ENCODE measurements around the gene CHST8. TPM values are rescaled to one million over a fixed set of nuclear protein-coding genes. Genes with fewer than 3 reads are reported as not detected.

The CHST8 gene
- total RNA-seq, 4 donors from 2014 or later: 0.39 to 4.4 (median 0.96) TPM

DNA sequence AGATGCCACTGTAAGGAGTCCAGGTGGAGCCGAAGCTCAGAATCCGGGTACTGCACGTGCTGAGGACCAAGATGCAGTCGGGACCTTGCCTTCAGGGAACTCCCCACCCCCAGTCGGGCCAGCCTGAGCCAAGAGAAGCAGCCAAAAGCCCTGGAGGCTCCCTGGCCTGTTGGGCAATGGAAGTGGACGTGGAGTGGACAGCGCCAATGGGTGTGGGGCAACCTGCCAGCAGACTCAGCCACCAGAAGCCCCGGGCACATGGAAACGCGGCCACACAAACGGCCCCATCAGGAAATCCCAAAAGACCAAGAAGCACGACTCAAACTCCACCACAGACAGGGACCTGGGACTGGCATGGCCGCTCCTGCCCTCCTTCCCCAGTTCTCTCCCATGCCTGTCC lies 144.9 kb downstream of the CHST8 start:
- H3K36me3 ChIP-seq: no peaks in the 10 kb centered on the region
- peaks cover 0 to 24% of the 10 kb centered on the region in 2 donors for H3K27me3 ChIP-seq
- H3K4me1 ChIP-seq: no peaks in the 10 kb centered on the region
- no peak overlapping the region for H3K27ac ChIP-seq
- WGBS, 2 donors: 74 to 78% methylated on average over 11 to 13 of the region's 13 CpGs
- no peak for DNase-seq (ENCODE audit: low spot score in 2 of 2)
- H3K9me3 ChIP-seq: no peaks in the 10 kb centered on the region
- TF ChIP-seq, protein P1, sequence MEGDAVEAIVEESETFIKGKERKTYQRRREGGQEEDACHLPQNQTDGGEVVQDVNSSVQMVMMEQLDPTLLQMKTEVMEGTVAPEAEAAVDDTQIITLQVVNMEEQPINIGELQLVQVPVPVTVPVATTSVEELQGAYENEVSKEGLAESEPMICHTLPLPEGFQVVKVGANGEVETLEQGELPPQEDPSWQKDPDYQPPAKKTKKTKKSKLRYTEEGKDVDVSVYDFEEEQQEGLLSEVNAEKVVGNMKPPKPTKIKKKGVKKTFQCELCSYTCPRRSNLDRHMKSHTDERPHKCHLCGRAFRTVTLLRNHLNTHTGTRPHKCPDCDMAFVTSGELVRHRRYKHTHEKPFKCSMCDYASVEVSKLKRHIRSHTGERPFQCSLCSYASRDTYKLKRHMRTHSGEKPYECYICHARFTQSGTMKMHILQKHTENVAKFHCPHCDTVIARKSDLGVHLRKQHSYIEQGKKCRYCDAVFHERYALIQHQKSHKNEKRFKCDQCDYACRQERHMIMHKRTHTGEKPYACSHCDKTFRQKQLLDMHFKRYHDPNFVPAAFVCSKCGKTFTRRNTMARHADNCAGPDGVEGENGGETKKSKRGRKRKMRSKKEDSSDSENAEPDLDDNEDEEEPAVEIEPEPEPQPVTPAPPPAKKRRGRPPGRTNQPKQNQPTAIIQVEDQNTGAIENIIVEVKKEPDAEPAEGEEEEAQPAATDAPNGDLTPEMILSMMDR (IDR thresholded peaks at IDR 0.05): no peak
- TF ChIP-seq EP300 (IDR thresholded peaks at IDR 0.05) (no peak), POLR2A (IDR thresholded peaks at IDR 0.05) (no peak)
- H3K4me3 ChIP-seq: no peak overlapping the region

DNA sequence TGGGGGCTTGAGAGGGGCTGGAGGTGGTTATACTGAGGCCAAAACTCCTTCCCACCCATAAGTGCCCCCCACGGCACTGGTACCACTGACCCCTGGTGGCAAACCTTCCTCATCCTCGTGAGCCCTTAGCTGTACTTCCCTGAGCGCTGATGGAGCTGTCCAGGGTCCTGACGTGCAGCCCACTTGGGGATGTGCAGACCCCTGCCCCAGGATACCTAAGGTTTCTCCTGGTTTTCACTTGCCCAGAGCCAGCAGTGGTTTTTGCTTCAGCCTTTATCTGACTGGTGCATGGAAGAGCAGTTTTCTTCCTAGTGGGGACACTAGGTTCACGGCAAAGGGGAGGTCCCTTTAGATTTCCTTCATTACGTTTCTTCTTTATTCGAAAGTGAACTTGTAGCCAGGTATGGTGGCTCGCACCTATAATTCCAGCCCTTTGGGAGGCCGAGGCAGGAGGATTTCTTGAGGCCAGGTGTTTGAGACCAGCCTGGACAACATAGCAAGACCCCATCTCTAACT lies 146.2 kb downstream of the CHST8 start:
- Histone ChIP-seq H3K36me3 (no peaks in the 10 kb centered on the region), H3K27ac (no peak overlapping the region), H3K4me1 (no peaks in the 10 kb centered on the region), H3K4me3 (no peak overlapping the region), H3K27me3 (peaks cover 0 to 25% of the 10 kb centered on the region in 2 donors), H3K9me3 (no peaks in the 10 kb centered on the region)
- 38 to 41% methylated on average over 9 of the region's 9 CpGs for whole genome bisulfite sequencing, 2 donors
- TF ChIP-seq POLR2A (IDR thresholded peaks at IDR 0.05) (no peak), EP300 (IDR thresholded peaks at IDR 0.05) (no peak)
- TF ChIP-seq, protein P1 (IDR thresholded peaks at IDR 0.05): no peak
- DNase-seq (ENCODE audit: low spot score in 2 of 2): no peak

DNA sequence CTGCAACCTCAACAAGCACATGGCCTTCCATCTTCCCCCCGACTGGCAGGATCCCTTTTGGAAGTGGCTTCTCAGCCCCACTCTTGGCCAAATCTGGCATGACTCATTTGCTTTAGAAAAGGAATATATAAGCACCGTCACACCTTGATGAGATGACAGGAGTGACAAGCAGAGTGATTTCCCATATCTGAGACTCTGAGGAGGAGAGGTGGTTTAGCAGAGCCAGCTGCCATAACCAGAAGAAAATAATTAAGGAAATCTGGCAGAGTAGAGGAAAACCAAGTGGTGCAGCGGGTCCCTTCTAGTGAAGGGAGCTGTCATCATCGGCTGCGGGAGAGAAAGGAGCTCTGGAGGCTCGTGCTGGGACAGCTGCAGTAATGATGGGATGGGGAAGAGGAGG lies 147.5 kb downstream of the CHST8 start:
- WGBS, 2 donors: 51 to 64% methylated on average over 6 of the region's 6 CpGs
- no peak for DNase-seq (ENCODE audit: low spot score in 2 of 2)
- Histone ChIP-seq H3K27me3 (peaks cover 0 to 29% of the 10 kb centered on the region in 2 donors), H3K4me3 (no peak overlapping the region), H3K4me1 (no peaks in the 10 kb centered on the region), H3K36me3 (no peaks in the 10 kb centered on the region), H3K27ac (no peak overlapping the region), H3K9me3 (no peaks in the 10 kb centered on the region)
- TF ChIP-seq POLR2A (IDR thresholded peaks at IDR 0.05) (no peak), EP300 (IDR thresholded peaks at IDR 0.05) (no peak)
- TF ChIP-seq, protein P1 (IDR thresholded peaks at IDR 0.05): no peak

DNA sequence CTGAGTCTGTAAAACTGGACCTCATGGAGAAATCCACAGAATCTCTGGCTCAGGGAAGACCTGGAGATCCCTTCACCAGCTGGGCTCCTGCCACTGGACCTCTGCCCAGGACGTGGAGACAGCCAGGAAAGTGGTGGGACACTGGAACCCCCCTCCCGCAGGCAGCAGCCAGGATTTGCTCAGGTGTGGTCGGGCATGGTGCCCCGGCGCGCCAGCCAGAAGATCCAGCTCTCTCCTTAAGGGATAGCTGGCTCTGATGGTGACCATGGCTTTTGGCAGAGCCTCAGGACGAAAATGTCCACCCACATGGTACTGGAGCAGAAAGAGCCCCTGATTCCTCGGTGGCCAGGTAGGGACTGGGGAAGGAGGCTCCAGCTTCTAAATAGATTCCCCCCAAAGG lies 148.4 kb downstream of the CHST8 start:
- 30 to 58% methylated on average over 2 to 4 of the region's 8 CpGs for WGBS, 2 donors
- no peak overlapping the region for H3K27ac ChIP-seq
- peaks cover 0 to 29% of the 10 kb centered on the region in 2 donors for H3K27me3 ChIP-seq
- no peak for DNase-seq (ENCODE audit: low spot score in 2 of 2)
- H3K9me3 ChIP-seq: no peaks in the 10 kb centered on the region
- no peaks in the 10 kb centered on the region for H3K36me3 ChIP-seq
- no peak overlapping the region for H3K4me3 ChIP-seq
- H3K4me1 ChIP-seq: no peaks in the 10 kb centered on the region
- no peak for TF ChIP-seq EP300 (IDR thresholded peaks at IDR 0.05)
- TF ChIP-seq, protein P1 (IDR thresholded peaks at IDR 0.05): no peak
- TF ChIP-seq POLR2A (IDR thresholded peaks at IDR 0.05): no peak

DNA sequence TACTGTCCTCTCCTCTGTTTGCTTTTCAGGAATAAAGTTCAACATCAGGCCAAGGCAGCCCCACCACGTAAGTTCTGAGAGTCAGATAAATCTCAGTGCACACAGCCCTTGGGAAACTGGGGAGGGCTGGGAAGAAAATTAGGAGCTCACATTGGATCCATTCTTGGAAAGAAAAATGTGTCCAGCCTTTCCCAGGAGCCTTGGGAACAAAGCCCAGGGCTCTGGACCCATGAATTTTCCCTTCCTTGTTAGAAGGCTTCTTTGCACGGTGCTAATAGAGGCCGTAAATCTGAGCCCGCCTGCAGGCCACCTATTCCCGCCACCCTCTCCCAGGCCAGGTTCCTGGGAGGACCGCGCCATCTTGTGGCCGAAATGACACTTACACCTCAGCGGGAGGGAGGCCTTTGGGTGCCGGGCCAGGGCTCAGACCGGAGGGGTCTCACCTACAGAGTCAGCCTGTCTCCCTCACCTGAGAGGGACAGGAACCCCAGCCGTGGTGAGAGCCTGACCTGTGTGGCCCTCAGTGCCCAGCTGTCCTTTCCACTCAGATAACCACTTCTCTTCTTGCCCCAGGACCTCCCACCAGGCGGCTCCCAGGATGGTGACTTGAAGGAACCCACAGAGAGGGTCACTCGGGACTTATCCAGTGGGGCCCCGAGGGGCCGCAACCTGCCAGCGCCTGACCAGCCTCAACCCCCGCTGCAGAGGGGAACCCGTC lies 149.8 kb downstream of the CHST8 start:
- Histone ChIP-seq H3K27ac (no peak overlapping the region), H3K36me3 (no peaks in the 10 kb centered on the region), H3K4me3 (no peak overlapping the region), H3K4me1 (no peaks in the 10 kb centered on the region), H3K27me3 (peaks cover 0 to 30% of the 10 kb centered on the region in 2 donors), H3K9me3 (no peaks in the 10 kb centered on the region)
- no peak for TF ChIP-seq EP300 (IDR thresholded peaks at IDR 0.05)
- TF ChIP-seq, protein P1 (IDR thresholded peaks at IDR 0.05): peak; percentile 64 to 85 (median 80)
- no peak for TF ChIP-seq POLR2A (IDR thresholded peaks at IDR 0.05)
- DNase-seq (ENCODE audit: low spot score in 2 of 2): peak in 1 of 2 donors; percentile 73
- 33 to 37% methylated on average over 13 to 19 of the region's 19 CpGs for WGBS, 2 donors
